ENCODE results near the gene RSPH10B.
A peak's percentile ranks its signal among the peaks of the same experiment; 100 is the strongest.
"Not testable (repeated sequence)": the region's sequence is repeated elsewhere in the genome, so short reads cannot be mapped to it uniquely, and the experiment has no call there.

RSPH10B gene

GRCh38 chr7:5970347-5970911 is at the start of gene RSPH10B:
Gene RSPH10B, minus strand, starts transcription at chr7:5970689. Its CDS starts 3,573 bp downstream, at chr7:5967116.
- not testable (repeated sequence) for DNase-seq (ENCODE audit: low read depth, low spot score)

- no peak for DNase-seq (ENCODE audit: low read depth, low spot score)
These were observed 46.1 kb upstream of the RSPH10B start for GRCh38 chr7:6016653-6016966.

- DNase-seq (ENCODE audit: low read depth, low spot score) = no peak
These were observed 45.6 kb upstream of the RSPH10B start for GRCh38 chr7:6015917-6016652.

- no peak for DNase-seq (ENCODE audit: low read depth, low spot score)
These were observed 42.0 kb upstream of the RSPH10B start for GRCh38 chr7:6012355-6013104.

GRCh38 chr7:6011541-6011940 is 41.1 kb upstream of the RSPH10B start:
- DNase-seq (ENCODE audit: low read depth, low spot score) = no peak

- DNase-seq (ENCODE audit: low read depth, low spot score) = not testable (repeated sequence)
These were observed 39.9 kb upstream of the RSPH10B start for GRCh38 chr7:6010370-6010769.

- peak; percentile 97 for DNase-seq (ENCODE audit: low read depth, low spot score)
These were observed 38.5 kb upstream of the RSPH10B start, which contains the start of the genes AIMP2 and PMS2 for GRCh38 chr7:6008668-6009611. Gene AIMP2, plus strand, starts transcription at chr7:6009272. Its CDS starts 92 bp downstream, at chr7:6009364. Gene PMS2, minus strand, starts transcription at chr7:6009049. Its CDS starts 30 bp downstream, at chr7:6009019.

GRCh38 chr7:6007835-6008590 is 37.5 kb upstream of the RSPH10B start:
- not testable (repeated sequence) for DNase-seq (ENCODE audit: low read depth, low spot score)

- no peak for DNase-seq (ENCODE audit: low read depth, low spot score)
These were observed 36.9 kb upstream of the RSPH10B start for GRCh38 chr7:6007386-6007785.

GRCh38 chr7:5997210-5997808 is 26.8 kb upstream of the RSPH10B start:
- DNase-seq (ENCODE audit: low read depth, low spot score) = no peak

- DNase-seq (ENCODE audit: low read depth, low spot score) = not testable (repeated sequence)
These were observed 16.6 kb upstream of the RSPH10B start for GRCh38 chr7:5987061-5987460.

GRCh38 chr7:5979680-5980314 is 9.3 kb upstream of the RSPH10B start:
- not testable (repeated sequence) for DNase-seq (ENCODE audit: low read depth, low spot score)

- not testable (repeated sequence) for DNase-seq (ENCODE audit: low read depth, low spot score)
These were observed 3.1 kb upstream of the RSPH10B start for GRCh38 chr7:5973580-5973979.

- not testable (repeated sequence) for DNase-seq (ENCODE audit: low read depth, low spot score)
These were observed 6.7 kb downstream of the RSPH10B start for GRCh38 chr7:5963810-5964209.

GRCh38 chr7:5963205-5963604 is 7.3 kb downstream of the RSPH10B start:
- DNase-seq (ENCODE audit: low read depth, low spot score) = not testable (repeated sequence)

GRCh38 chr7:5934945-5935450 is 35.5 kb downstream of the RSPH10B start:
- DNase-seq (ENCODE audit: low read depth, low spot score) = not testable (repeated sequence)

GRCh38 chr7:5931905-5932644 is 38.4 kb downstream of the RSPH10B start:
- DNase-seq (ENCODE audit: low read depth, low spot score) = not testable (repeated sequence)

GRCh38 chr7:5931250-5931649 is 39.2 kb downstream of the RSPH10B start:
- DNase-seq (ENCODE audit: low read depth, low spot score) = not testable (repeated sequence)

- DNase-seq (ENCODE audit: low read depth, low spot score) = not testable (repeated sequence)
These were observed 40.2 kb downstream of the RSPH10B start for GRCh38 chr7:5930290-5930689.

Measured in iPS DF 19.7 (cell line).